Activated T-helper 17 cell treated with anti-CD3 and anti-CD28 coated beads, Interleukin-2, amount 50 U/mL, for 72 hours (primary cell): Measurements from ENCODE around the gene NEK4. TPM values are rescaled to one million over a fixed set of nuclear protein-coding genes. Genes with fewer than 3 reads are reported as not detected.

Experiments
- ATAC-seq: fragments of 150-1000 bp; cut with Tn5 transposase; replicated peaks from 2 replicates; pipeline ENCODE4 v1.10.0; 2021; ENCODE audit warnings: mild to moderate bottlenecking, moderate library complexity
- H3K27ac Mint-ChIP-seq: one replicate; pipeline ENCODE4 v1.8.0; 2022; ENCODE audit warnings: mixed read lengths
- H3K27me3 Mint-ChIP-seq: one replicate; pipeline ENCODE4 v1.8.0; 2022; ENCODE audit warnings: mixed read lengths
- H3K36me3 Mint-ChIP-seq: one replicate; pipeline ENCODE4 v1.8.0; 2022; ENCODE audit warnings: low read depth, mild to moderate bottlenecking, mixed read lengths
- H3K4me1 Mint-ChIP-seq: one replicate; pipeline ENCODE4 v1.8.0; 2022; ENCODE audit warnings: mixed read lengths
- H3K4me3 Mint-ChIP-seq: one replicate; pipeline ENCODE4 v1.8.0; 2022; ENCODE audit warnings: mild to moderate bottlenecking, mixed read lengths
- H3K9me3 Mint-ChIP-seq: one replicate; pipeline ENCODE4 v1.8.0; 2022; ENCODE audit warnings: mixed read lengths
- total RNA-seq, 2 donors: library from RNA; stranded (reverse); gene quantifications; one replicate each; pipeline ENCODE4 v1.2.3, GENCODE V29; 2022

The NEK4 gene
- total RNA-seq, 2 donors from 2014 or later, result 3.1 to 17.7 TPM

GRCh38 chr3:52715714-52716305, 54.9 kb downstream of the NEK4 start:
- Mint-ChIP-seq H3K4me3 (no peak overlapping the region), H3K36me3 (no peaks in the 10 kb centered on the region), H3K27ac (no peak overlapping the region), H3K27me3 (no peaks in the 10 kb centered on the region), H3K9me3 (no peaks in the 10 kb centered on the region), H3K4me1 (peaks cover 5% of the 10 kb centered on the region)
- ATAC-seq, result no peak

DNA sequence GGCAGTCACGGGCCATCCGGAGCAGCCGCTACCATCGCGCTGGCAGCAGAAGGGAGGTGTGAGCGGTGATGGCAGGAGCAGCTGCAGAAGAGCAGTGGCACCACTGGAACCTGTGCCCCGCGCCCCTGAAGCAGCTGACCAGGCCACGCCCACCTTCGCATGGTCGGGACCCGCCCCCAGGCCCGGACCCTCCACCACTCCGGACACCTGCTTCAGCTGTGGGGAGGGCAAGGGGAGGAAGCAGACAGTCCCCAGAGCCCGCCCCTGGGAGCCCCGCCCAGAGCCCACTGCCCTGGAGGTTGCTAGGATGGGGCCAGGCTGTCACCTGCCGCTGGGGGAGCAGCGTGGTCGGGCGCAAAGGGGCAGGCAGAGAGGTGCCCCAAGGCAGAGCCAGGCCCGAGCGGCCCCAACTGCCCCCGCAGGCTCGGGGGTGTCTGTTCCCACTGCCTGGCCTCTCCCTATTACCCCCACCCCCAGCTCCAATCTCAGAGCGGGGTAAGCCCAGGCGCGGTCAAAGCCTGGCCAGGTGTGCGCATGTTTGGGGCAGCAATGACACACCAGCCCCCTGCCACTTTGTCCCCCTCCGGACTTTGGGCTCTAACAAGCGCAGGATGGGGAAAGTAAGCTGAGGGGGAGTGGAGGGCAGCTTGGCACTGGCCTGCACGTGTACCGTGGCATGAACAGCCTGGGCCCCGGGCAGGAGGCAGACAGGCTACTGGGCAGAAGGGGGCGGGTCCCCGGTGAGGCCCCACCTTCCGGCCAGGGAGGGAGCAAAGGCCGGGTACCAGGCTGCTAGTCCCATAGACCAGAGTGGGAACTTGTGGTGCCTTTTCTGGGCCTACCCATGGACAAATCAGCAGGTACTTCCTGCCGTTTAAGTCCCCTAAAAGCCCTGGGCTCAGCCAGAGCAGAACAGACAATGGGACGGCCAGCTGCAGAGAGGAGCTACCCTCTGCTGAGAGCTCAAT, 56.1 kb downstream of the NEK4 start:
- H3K27ac Mint-ChIP-seq, result no peak overlapping the region

DNA sequence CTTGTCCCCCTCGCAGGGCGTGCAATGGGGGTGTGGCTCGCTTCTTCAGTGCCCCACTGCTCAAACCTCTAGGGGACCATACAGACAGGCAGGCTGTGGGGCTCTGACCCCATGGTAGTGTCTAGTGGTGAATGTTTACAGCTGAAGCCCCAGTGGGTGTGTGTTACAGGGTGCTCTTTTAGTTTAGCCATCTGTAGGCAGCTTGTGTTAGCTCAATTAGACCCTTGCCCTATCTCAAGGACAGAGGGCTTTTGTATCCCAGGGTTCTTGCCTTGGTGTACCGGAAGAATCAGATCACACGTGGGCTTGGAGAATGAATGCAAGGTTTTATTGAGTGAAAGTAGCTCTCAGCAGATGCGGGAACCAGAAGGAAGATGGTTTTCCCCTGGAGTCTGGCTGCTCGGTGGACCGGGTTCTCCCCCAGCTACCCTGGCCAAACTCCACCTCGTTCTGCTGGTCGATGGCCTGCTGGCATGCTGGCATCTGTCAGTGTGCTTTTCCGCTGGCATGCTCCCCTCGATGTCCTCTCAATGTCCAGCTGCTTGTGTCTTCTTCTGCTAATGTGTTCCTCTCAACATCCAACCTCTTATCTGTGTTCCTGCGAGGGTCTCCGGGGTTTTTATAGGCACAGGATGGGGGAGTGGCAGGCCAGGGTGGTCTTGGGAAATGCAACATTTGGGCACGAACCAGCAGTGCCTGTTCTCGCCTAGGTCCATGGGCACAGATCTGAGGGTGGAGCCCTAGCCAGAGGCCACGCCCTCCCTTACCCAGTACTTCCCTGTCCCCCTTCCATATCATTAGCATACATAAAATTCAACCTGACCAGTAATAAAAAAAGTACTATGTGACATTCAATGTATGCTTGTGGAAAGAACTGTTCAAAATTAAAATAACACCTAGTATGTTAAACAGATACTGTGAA, 58.2 kb downstream of the NEK4 start:
- Mint-ChIP-seq H3K27ac (peak overlapping the region; percentile 36), H3K36me3 (peaks cover 29% of the 10 kb centered on the region), H3K4me1 (peaks cover 2% of the 10 kb centered on the region), H3K4me3 (no peak overlapping the region), H3K9me3 (no peaks in the 10 kb centered on the region), H3K27me3 (no peaks in the 10 kb centered on the region)
- ATAC-seq, result no peak

More for the DNA sequence above, 56.1 kb downstream of the NEK4 start:
- Mint-ChIP-seq H3K36me3 (peaks cover 8% of the 10 kb centered on the region), H3K9me3 (no peaks in the 10 kb centered on the region), H3K27me3 (no peaks in the 10 kb centered on the region), H3K4me1 (no peaks in the 10 kb centered on the region), H3K4me3 (no peak overlapping the region)
- ATAC-seq, result no peak

DNA sequence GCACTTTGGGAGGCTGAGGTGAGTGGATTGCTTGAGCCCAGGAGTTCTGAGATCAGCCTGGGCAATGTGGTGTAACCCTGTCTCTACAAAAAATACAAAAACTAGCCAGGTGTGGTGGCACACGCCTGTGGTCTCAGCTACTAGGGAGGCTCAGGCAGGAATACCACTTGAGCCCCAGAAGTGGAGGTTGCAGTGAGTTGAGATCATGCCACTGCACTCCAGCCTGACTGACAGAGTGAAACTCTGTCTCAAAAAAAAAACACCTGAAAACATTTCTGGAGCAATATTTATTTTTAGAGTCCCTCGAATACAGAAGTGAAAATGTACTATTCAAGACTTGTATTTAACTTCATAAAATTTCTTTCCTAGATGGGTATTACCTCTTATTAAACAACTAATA, 60.2 kb downstream of the NEK4 start:
- ATAC-seq, result no peak
- H3K4me3 Mint-ChIP-seq, result no peak overlapping the region
- H3K27ac Mint-ChIP-seq, result peak overlapping the region; percentile 20
- no peaks in the 10 kb centered on the region for H3K27me3 Mint-ChIP-seq
- H3K36me3 Mint-ChIP-seq, result peaks cover 34% of the 10 kb centered on the region
- no peaks in the 10 kb centered on the region for H3K9me3 Mint-ChIP-seq
- peaks cover 6% of the 10 kb centered on the region for H3K4me1 Mint-ChIP-seq

DNA sequence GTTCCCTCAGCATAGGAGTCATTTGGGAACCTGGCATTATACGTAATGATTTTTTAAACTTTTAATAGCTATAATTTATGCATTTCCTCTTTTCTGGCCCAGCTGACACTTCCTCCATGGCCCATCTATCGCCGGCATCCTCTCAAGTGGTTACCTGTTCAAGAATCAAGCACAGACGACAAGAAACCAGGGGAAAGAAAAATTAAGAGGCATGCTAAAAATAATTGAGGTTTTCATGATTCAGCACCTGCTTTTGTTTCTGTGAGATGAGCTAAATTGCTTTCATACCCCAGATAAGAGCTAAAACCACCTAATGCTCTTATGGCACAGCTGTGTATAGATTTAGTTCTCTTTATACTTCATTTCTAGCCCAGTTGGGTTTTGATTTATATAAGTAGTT, 63.2 kb downstream of the NEK4 start:
- Mint-ChIP-seq H3K27ac (peak overlapping the region; percentile 82), H3K4me1 (peaks cover 14% of the 10 kb centered on the region), H3K4me3 (peak overlapping the region; percentile 98), H3K9me3 (no peaks in the 10 kb centered on the region), H3K27me3 (no peaks in the 10 kb centered on the region), H3K36me3 (peaks cover 34% of the 10 kb centered on the region)
- ATAC-seq, result no peak

DNA sequence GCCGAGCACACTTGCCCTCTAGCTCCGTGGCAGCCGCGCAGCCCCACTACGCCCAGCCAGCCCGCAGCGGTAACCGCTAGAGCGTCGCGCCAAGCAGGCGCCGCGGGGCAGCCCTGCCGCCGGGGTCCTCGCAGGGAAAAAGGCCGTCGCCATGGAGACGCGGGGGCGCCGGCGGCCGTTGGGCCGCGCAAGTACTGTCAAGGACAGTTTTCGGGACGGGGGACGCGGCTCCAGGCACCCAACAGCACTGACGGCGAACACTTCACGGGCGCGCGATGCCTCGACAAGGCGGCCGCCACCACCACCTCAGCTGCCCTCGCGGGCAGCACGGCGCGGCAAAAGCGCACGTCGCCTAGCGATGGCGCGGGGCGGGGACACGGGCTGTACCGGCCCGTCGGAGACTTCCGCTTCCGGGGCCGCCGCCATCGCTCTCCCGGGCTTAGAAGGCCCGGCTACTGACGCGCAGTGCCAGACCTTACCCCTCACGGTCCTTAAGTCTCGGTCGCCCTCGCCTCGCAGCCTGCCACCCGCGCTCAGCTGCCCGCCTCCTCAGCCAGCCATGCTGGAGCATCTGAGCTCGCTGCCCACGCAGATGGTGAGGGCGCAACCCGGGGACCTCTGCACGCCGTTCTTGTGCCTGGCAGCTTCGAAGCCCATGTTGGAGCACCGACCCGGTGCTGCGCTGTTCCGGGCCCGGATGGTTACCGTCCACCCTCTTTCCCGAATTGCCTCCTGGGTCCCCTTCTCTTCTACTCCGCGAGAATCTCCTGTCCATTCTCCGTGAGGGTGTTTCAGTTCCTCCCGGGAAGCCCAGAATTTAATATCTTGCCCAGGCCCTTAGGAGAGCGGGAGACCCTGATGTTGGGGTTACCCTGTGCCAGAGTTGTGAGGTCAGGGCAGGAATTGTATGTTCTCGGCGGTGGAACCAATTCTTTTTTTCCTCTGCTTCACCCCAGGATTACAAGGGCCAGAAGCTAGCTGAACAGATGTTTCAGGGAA, 64.8 kb downstream of the NEK4 start, which contains the start of the genes GLT8D1 and SPCS1:
Gene GLT8D1 (minus strand): TSS at position 104 of the 999 bp plus-strand sequence. CDS start 5,331 bp downstream, outside the sequence.
Gene SPCS1 (plus strand): TSS at position 419 of the 999 bp plus-strand sequence. CDS start 141 bp downstream, at position 560.
- Mint-ChIP-seq H3K27me3 (no peaks in the 10 kb centered on the region), H3K9me3 (no peaks in the 10 kb centered on the region), H3K4me1 (peaks cover 14% of the 10 kb centered on the region), H3K4me3 (peak within 1 kb of the TSS; percentile 98), H3K27ac (peak within 1 kb of the TSS; percentile 93), H3K36me3 (peaks cover 34% of the 10 kb centered on the region)
- ATAC-seq, result peak; percentile 95

DNA sequence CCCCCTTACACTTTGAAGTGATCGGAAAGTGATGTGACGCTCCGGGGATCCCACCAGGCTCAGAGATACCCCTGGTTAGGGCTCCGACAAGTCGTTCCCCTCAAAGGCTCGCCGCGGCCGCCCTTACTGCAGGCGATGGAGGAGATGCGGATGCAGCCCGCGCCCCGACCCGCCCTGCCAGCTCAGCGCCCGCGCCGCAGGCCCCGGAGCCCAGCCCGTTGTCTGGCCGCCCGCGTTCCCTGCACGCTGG, 65.4 kb downstream of the NEK4 start:
- ATAC-seq, result no peak
- Mint-ChIP-seq H3K27me3 (no peaks in the 10 kb centered on the region), H3K4me1 (peaks cover 14% of the 10 kb centered on the region), H3K27ac (peak overlapping the region; percentile 93), H3K4me3 (peak overlapping the region; percentile 98), H3K36me3 (peaks cover 33% of the 10 kb centered on the region), H3K9me3 (no peaks in the 10 kb centered on the region)

DNA sequence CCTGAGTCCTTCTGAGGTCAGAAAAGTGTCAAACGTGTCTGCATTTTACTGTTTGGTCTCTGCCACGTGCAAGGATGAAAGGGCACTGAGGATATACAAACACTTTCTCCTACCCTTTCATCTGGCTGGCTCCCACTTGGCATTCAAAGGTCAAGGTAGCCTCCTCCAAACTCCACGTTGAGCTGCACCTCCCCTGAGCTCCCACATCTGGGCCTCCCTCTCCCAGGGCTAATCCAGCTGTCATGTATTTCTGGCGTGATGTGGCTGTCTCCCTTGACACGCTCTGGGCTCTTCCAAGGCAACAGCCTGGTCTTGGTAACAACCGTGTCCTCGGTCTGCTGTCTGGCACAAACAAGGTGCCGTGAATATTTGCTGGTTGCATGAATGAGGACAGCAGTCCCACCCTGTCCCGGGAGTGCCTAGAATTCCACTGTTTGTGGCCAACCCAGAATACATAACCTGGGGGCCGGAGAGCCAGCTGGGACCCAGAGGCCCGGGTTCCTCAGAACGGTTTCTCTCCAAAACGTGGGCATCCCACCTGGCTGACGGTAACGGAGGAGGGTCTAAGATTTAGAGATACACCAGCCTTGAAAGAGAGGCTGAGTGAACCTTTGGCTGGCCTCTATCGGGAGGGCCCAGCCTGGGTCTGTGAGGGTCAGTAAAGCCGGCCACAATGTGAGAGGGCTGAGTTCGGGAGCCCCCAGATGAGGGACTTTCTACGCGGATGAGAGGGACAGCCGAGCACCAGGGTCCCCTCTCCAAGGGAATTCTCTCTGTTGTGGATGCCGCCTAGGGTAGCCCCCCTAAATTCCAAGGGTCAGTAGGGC, 65.9 kb downstream of the NEK4 start:
- no peaks in the 10 kb centered on the region for H3K9me3 Mint-ChIP-seq
- ATAC-seq, result peak; percentile 1
- peaks cover 14% of the 10 kb centered on the region for H3K4me1 Mint-ChIP-seq
- H3K27ac Mint-ChIP-seq, result peak overlapping the region; percentile 93
- H3K27me3 Mint-ChIP-seq, result no peaks in the 10 kb centered on the region
- H3K36me3 Mint-ChIP-seq, result peaks cover 32% of the 10 kb centered on the region
- peak overlapping the region; percentile 98 for H3K4me3 Mint-ChIP-seq

DNA sequence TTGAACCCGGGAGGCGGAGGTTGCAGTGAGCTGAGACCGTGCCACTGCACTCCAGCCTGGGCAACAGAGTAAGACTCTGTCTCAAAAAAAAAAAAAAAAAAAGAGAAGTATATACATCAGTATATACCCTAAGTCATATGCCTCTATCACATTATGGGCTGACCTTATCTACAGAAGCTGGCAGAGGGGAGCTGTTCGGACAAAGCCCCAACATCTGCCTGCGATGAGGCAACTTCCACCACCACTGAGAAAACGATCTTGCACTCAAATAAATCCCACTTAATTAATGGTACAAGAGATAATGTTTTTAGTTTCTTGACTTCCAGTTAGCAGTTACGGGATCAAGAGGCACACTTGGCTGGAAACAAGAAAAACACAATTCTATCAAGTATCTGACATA, 67.4 kb downstream of the NEK4 start:
- H3K27ac Mint-ChIP-seq, result no peak overlapping the region
- H3K4me1 Mint-ChIP-seq, result peaks cover 14% of the 10 kb centered on the region
- no peaks in the 10 kb centered on the region for H3K27me3 Mint-ChIP-seq
- no peaks in the 10 kb centered on the region for H3K9me3 Mint-ChIP-seq
- H3K36me3 Mint-ChIP-seq, result peaks cover 29% of the 10 kb centered on the region
- no peak for ATAC-seq
- peak overlapping the region; percentile 98 for H3K4me3 Mint-ChIP-seq

DNA sequence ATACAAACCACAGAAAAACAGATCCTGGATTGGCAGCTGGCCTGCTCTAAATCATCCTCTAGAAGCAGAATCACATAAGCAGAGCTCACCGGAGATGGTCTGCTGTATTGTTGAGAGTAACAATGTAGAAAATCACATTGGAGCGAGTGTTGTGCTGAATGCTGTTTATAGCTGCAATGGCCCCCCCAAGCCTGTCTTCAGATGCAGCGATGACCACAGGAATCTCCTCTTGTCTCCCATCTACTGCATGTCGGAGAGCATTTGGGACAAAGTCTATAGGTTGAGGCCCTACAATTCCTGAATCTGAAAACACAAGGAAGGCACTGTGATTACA, 73.1 kb downstream of the NEK4 start:
- H3K9me3 Mint-ChIP-seq, result no peaks in the 10 kb centered on the region
- peaks cover 74% of the 10 kb centered on the region for H3K36me3 Mint-ChIP-seq
- no peaks in the 10 kb centered on the region for H3K27me3 Mint-ChIP-seq
- H3K4me1 Mint-ChIP-seq, result peaks cover 22% of the 10 kb centered on the region
- ATAC-seq, result no peak
- peak overlapping the region; percentile 28 for H3K27ac Mint-ChIP-seq
- no peak overlapping the region for H3K4me3 Mint-ChIP-seq

DNA sequence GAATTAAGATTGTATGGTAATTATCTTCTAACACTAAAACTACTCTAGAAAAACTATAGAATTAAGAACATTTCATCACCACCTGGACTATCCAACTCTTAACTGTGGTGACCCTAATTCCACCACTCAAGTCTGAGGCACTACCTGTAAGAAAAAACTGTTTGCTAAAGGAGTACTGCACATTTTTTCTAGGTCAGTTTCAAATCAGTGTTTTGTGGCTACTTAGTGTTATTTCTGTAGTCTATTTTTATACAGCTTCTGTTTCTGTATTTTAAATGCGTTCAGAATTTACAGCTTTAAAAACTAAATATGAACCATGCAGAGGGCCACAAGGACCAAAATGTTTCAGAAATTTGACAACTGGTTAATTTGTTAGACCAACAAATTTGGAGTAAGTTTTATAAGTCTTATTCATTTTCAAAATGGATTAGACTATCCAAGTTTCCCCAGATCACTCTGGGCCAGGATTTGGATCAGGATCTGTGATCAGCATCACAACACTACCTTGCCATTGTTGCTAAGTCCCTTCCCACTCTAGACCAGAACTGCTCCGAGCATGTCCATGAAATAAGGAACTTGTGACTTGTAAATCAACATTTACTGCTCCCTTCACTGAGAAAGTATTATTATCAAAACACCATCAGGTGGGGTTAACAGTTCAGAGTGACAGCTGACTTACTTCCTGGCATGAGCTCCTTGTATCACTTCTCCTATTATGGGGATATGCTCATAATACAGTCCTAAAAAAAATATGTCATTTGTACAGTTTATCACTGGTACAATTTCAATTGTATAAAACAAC, 73.7 kb downstream of the NEK4 start:
- Mint-ChIP-seq H3K9me3 (no peaks in the 10 kb centered on the region), H3K36me3 (peaks cover 80% of the 10 kb centered on the region), H3K27ac (peak overlapping the region; percentile 28), H3K27me3 (no peaks in the 10 kb centered on the region), H3K4me1 (peaks cover 22% of the 10 kb centered on the region), H3K4me3 (no peak overlapping the region)
- no peak for ATAC-seq
